Measurements from ENCODE around the gene POLK. TPM values are rescaled to one million over a fixed set of nuclear protein-coding genes. Genes with fewer than 3 reads are reported as not detected.

The POLK gene
- total and polyA plus RNA-seq, 2 of the 4 experiments (the other 2 are of a cell fraction): 10.4 to 24.4 TPM

DNA sequence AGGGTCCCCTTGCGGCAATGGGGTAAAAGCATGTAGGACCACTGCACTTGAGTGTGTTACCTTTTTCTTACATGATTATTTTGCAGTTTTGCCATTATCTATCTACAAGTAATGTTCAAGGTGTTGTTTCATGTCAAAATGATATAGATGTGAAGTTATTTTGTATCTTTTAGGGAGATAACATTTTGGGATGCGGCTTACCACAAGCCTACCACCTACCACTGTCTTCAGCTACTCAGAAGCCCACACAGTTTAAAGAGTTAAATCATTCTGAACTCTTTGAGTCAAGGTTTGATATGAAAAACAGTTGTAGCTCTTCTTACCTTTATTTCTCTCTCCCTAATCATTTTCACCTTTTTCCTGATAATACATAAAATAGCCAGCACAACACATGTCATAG lies 20.1 kb upstream of the POLK start:
- Histone ChIP-seq H3K79me1 (ENCODE audit: low read depth in 1 of 2, low read length in 2 of 2) (peaks cover 3 to 30% of the 10 kb centered on the region in 2 experiments; a peak in 3 of 4 replicates), H2BK20ac (ENCODE audit: low read depth, low read length) (no peak overlapping the region), H3K9ac (ENCODE audit: low read depth, low read length) (no peak overlapping the region), H3K9me3 (ENCODE audit: control insufficient read depth, insufficient read depth, low read length) (no peaks in the 10 kb centered on the region), H3K27ac (ENCODE audit: insufficient read depth, low read length) (no peak overlapping the region), H2AFZ (replicated peaks; ENCODE audit: low read length, poor library complexity) (no peak overlapping the region), H4K8ac (ENCODE audit: low read depth in 2 of 2, low read length in 2 of 2) (no peak overlapping the region), H3K4me3 (ENCODE audit: insufficient read depth, low read depth, low read length) (no peak overlapping the region), H3K14ac (replicated peaks; ENCODE audit: low read depth, low read length) (no peak overlapping the region), H3K56ac (ENCODE audit: extremely low read depth, insufficient read depth, low read length) (no peak overlapping the region), H3K4me1 (ENCODE audit: control insufficient read depth, insufficient read depth, low read length) (no peaks in the 10 kb centered on the region), H3K4ac (ENCODE audit: low read depth, low read length) (no peak overlapping the region), H2AK9ac (replicated peaks; ENCODE audit: low read depth, low read length, poor library complexity) (no peak overlapping the region), H4K20me1 (ENCODE audit: insufficient read depth, low read length) (peaks cover 9% of the 10 kb centered on the region; the same call in 1 of the 2 replicates), H3K27me3 (ENCODE audit: control insufficient read depth, insufficient read depth, low read length) (no peaks in the 10 kb centered on the region), H3K18ac (ENCODE audit: low read depth, low read length) (no peak overlapping the region), H2AK5ac (ENCODE audit: low read depth, low read length) (no peak overlapping the region), H4K5ac (ENCODE audit: low read depth, low read length) (no peak overlapping the region), H3K9me1 (ENCODE audit: insufficient read depth, low read length) (no peaks in the 10 kb centered on the region), H4K91ac (ENCODE audit: insufficient read depth, low read depth, low read length) (no peak overlapping the region), H3K23ac (ENCODE audit: low read depth, low read length) (no peak overlapping the region), H2BK120ac (ENCODE audit: low read depth, low read length) (no peak overlapping the region), H2BK15ac (ENCODE audit: low read depth, low read length) (no peak overlapping the region), H2BK5ac (ENCODE audit: low read depth, low read length, poor library complexity, severe bottlenecking) (no peak overlapping the region), H3K4me2 (ENCODE audit: low read depth, low read length) (no peak overlapping the region), H3K36me3 (ENCODE audit: control insufficient read depth, insufficient read depth, low read length) (peaks cover 2% of the 10 kb centered on the region)
- POLR2A ChIA-PET (ENCODE audit: unreplicated experiment): no interaction called here
- intact Hi-C loops (cut with micrococcal nuclease): no loop called here
- BruUV-seq (replicated peaks): no TSS peak
- TF ChIP-seq CEBPB (IDR thresholded peaks at IDR 0.05; ENCODE audit: low read depth, low read length): no peak
- no peak for TF ChIP-seq RAD21 (IDR thresholded peaks at IDR 0.05; ENCODE audit: low read length)
- no peak for TF ChIP-seq FOS (IDR thresholded peaks at IDR 0.05; ENCODE audit: low read depth, low read length)
- no peak for TF ChIP-seq CTCF (conservative IDR thresholded peaks at IDR 0.05; ENCODE audit: low read depth, low read length)
- TF ChIP-seq ELK1 (IDR thresholded peaks at IDR 0.05; ENCODE audit: borderline replicate concordance, low read depth, low read length): no peak
- no peak for TF ChIP-seq RFX5 (IDR thresholded peaks at IDR 0.05; ENCODE audit: low read depth, low read length)
- TF ChIP-seq SMC3 (IDR thresholded peaks at IDR 0.05; ENCODE audit: low read depth, low read length): no peak
- no peak for TF ChIP-seq MAFK (IDR thresholded peaks at IDR 0.05; ENCODE audit: low read depth, low read length)
- no peak for TF ChIP-seq RCOR1 (IDR thresholded peaks at IDR 0.05; ENCODE audit: insufficient replicate concordance, low read length)
- TF ChIP-seq, protein P1, sequence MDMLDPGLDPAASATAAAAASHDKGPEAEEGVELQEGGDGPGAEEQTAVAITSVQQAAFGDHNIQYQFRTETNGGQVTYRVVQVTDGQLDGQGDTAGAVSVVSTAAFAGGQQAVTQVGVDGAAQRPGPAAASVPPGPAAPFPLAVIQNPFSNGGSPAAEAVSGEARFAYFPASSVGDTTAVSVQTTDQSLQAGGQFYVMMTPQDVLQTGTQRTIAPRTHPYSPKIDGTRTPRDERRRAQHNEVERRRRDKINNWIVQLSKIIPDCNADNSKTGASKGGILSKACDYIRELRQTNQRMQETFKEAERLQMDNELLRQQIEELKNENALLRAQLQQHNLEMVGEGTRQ (IDR thresholded peaks at IDR 0.05; ENCODE audit: low read depth, low read length): no peak
- TF ChIP-seq MAZ (IDR thresholded peaks at IDR 0.05; ENCODE audit: borderline replicate concordance, low read depth, low read length): no peak
- TF ChIP-seq CHD1 (IDR thresholded peaks at IDR 0.05; ENCODE audit: low read depth, low read length): no peak
- TF ChIP-seq NFE2L2 (IDR thresholded peaks at IDR 0.05; ENCODE audit: low read depth, low read length): no peak
- TF ChIP-seq BHLHE40 (IDR thresholded peaks at IDR 0.05; ENCODE audit: low read depth, low read length): no peak
- no peak for TF ChIP-seq MXI1 (IDR thresholded peaks at IDR 0.05; ENCODE audit: borderline replicate concordance, low read depth, low read length)
- no peak for TF ChIP-seq POLR2A (IDR thresholded peaks at IDR 0.05; ENCODE audit: low read depth, low read length)
- no CpG with 5 or more reads among the region's 2 CpGs for WGBS, 2 experiments (ENCODE audit: extremely low coverage in 2 of 2, insufficient read length in 1 of 2)
- CTCF ChIA-PET: no interaction called here
- DNase-seq (no peak), ATAC-seq (ENCODE audit: low read depth) (no peak)
- in situ Hi-C loops (cut with MboI; ENCODE audit: low sequenced_read_pairs): no loop called here
- dilution Hi-C loops (cut with HindIII; ENCODE audit: low sequenced_read_pairs, unreplicated experiment): no loop called here
